Astrocyte (in vitro differentiated cells and primary cell): ENCODE data around the gene YJEFN3.

Experiments used
- EZH2 ChIP-seq: IDR thresholded peaks from 2 replicates; pipeline ENCODE4 v1.6.1; 2012; ENCODE audit warnings: mild to moderate bottlenecking, low read length, inconsistent platforms; ENCODE audit not compliant: insufficient read depth
- TF ChIP-seq, protein P1 (sequence below): IDR thresholded peaks from 2 replicates; pipeline ENCODE4 v1.5.1; 2011; ENCODE audit warnings: low read depth, mild to moderate bottlenecking, inconsistent platforms, low read length, moderate library complexity; ENCODE audit not compliant: insufficient read depth

DNA sequence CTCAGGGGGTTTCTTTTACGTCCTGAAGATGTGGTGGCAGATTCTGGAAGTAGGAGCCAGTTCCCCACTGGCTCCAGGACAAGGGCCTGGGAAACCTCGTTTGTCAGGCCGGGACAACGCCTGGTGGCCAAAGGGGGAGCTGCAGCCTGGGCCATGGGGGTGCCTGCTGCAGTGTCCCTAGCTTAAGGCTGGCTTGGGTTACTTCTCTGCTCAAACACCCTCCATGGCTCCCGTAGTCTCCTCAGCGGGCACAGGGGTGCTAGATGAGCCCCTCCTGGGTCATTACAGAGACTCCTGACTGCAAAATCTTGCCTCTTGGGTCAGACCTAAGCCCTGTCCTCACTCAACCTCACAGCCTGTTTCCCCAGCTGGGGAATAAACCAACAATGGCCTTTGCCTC is 24.1 kb downstream of the YJEFN3 start:
- TF ChIP-seq, protein P1, sequence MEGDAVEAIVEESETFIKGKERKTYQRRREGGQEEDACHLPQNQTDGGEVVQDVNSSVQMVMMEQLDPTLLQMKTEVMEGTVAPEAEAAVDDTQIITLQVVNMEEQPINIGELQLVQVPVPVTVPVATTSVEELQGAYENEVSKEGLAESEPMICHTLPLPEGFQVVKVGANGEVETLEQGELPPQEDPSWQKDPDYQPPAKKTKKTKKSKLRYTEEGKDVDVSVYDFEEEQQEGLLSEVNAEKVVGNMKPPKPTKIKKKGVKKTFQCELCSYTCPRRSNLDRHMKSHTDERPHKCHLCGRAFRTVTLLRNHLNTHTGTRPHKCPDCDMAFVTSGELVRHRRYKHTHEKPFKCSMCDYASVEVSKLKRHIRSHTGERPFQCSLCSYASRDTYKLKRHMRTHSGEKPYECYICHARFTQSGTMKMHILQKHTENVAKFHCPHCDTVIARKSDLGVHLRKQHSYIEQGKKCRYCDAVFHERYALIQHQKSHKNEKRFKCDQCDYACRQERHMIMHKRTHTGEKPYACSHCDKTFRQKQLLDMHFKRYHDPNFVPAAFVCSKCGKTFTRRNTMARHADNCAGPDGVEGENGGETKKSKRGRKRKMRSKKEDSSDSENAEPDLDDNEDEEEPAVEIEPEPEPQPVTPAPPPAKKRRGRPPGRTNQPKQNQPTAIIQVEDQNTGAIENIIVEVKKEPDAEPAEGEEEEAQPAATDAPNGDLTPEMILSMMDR: peak; percentile 49
- TF ChIP-seq EZH2: no peak
